PC-3 (cell line): Measurements from ENCODE around the gene SLC25A21. TPM values are rescaled to one million over a fixed set of nuclear protein-coding genes. Genes with fewer than 3 reads are reported as not detected.
A peak's percentile ranks its signal among the peaks of the same experiment; 100 is the strongest.

Experiments
- ATAC-seq: fragments of 200-7000 bp; cut with Tn5 transposase; 2 replicates; pipeline ENCODE4 v1.9.1; 2020; ENCODE audit warnings: mild to moderate bottlenecking, moderate library complexity
- BruUV-seq: library from RNA; stranded (reverse); fragments of 400-500 nt; replicated peaks from 2 replicates; lab custom pipeline; 2021; lab: Mats Ljungman, UMichigan
- CTCF ChIA-PET: fragments of 300-600 bp; sonication (Branson Sonifier 250); formaldehyde crosslinking; loops from one replicate; lab custom pipeline; 2022; ENCODE audit warnings: antibody characterized with exemption; lab: Charles Lee
- POLR2A ChIA-PET: fragments of 300-600 bp; sonication (Branson Sonifier 250); formaldehyde crosslinking; loops from one replicate; lab custom pipeline; 2022; ENCODE audit warnings: antibody characterized with exemption; ENCODE audit not compliant: unreplicated experiment; lab: Charles Lee
- DNase-seq: peaks from one replicate; pipeline ENCODE4 v3.0.0-alpha.2; 2015
- H2AFZ ChIP-seq: fragments of 300-600 bp; sonication (generic); 2 replicates; pipeline ENCODE4 v1.6.0; 2016; ENCODE audit warnings: antibody characterized with exemption, low read length
- H3F3A ChIP-seq: fragments of 300-600 bp; sonication (generic); one replicate; pipeline ENCODE4 v1.6.0; 2017; ENCODE audit warnings: antibody characterized with exemption, low read length, control low read depth, mild to moderate bottlenecking; ENCODE audit not compliant: unreplicated experiment
- H3K27ac ChIP-seq: fragments of 300-600 bp; sonication (generic); 2 replicates; pipeline ENCODE4 v1.5.1; 2016; ENCODE audit warnings: mild to moderate bottlenecking, low read length
- H3K27me3 ChIP-seq: fragments of 300-600 bp; sonication (generic); 2 replicates; pipeline ENCODE4 v1.6.1; 2016; ENCODE audit warnings: low read length, mixed read lengths
- H3K36me3 ChIP-seq: fragments of 300-600 bp; sonication (generic); 2 replicates; pipeline ENCODE4 v1.6.1; 2016; ENCODE audit warnings: low read depth, mixed run types, low read length, mixed read lengths
- H3K4me1 ChIP-seq: fragments of 300-600 bp; sonication (generic); 2 replicates; pipeline ENCODE4 v1.5.1; 2016; ENCODE audit warnings: low read length; ENCODE audit not compliant: insufficient read depth
- H3K4me2 ChIP-seq: fragments of 300-600 bp; sonication (generic); 2 replicates; pipeline ENCODE4 v1.6.0; 2016; ENCODE audit warnings: low read length
- H3K4me3 ChIP-seq: fragments of 300-600 bp; sonication (generic); 2 replicates; pipeline ENCODE4 v1.5.1; 2016; ENCODE audit warnings: mild to moderate bottlenecking, low read length, mixed read lengths
- H3K79me2 ChIP-seq: fragments of 300-600 bp; sonication (generic); 2 replicates; pipeline ENCODE4 v1.6.1; 2017; ENCODE audit warnings: low read length, mixed read lengths
- H3K9ac ChIP-seq: fragments of 300-600 bp; sonication (generic); 2 replicates; pipeline ENCODE4 v1.6.0; 2016; ENCODE audit warnings: mild to moderate bottlenecking, low read length
- H3K9me2 ChIP-seq: fragments of 300-600 bp; sonication (generic); replicated peaks from 2 replicates; pipeline ENCODE4 v1.6.1; 2016; ENCODE audit warnings: mixed run types, low read length, mixed read lengths
- H3K9me3 ChIP-seq: fragments of 300-600 bp; sonication (generic); 2 replicates; pipeline ENCODE4 v1.6.1; 2016; ENCODE audit warnings: low read length, mixed read lengths
- H4K20me1 ChIP-seq: fragments of 300-600 bp; sonication (generic); 2 replicates; pipeline ENCODE4 v1.6.1; 2016; ENCODE audit warnings: low read length, mixed read lengths
- CTCF ChIP-seq: fragments of 300-600 bp; sonication (generic); conservative IDR thresholded peaks from 2 replicates; pipeline ENCODE4 v1.5.1; 2017; ENCODE audit warnings: antibody characterized with exemption, low read depth, mild to moderate bottlenecking, low read length
- EZH2 ChIP-seq: fragments of 300-600 bp; sonication (generic); IDR thresholded peaks from one replicate; pipeline ENCODE4 v1.6.1; 2017; ENCODE audit warnings: antibody characterized with exemption, mild to moderate bottlenecking, low read length; ENCODE audit not compliant: unreplicated experiment
- EZH2phosphoT487 ChIP-seq: fragments of 300-600 bp; sonication (generic); IDR thresholded peaks from 2 replicates; pipeline ENCODE4 v1.6.1; 2018; ENCODE audit warnings: mild to moderate bottlenecking, antibody characterized with exemption, low read length, borderline replicate concordance
- intact Hi-C: fragments of 100-400 bp; cut with micrococcal nuclease; formaldehyde crosslinking; loops from 2 replicates; pipeline ENCODE4 v1.9.0; 2023
- total RNA-seq: library from RNA; depleted of rRNA; stranded (reverse); fragments of >200 nt; gene quantifications from 2 replicates; pipeline ENCODE4 v1.2.3, GENCODE V29; 2014

SLC25A21 gene
- total RNA-seq, 1 experiment from 2014 or later: 0.87 TPM

DNA sequence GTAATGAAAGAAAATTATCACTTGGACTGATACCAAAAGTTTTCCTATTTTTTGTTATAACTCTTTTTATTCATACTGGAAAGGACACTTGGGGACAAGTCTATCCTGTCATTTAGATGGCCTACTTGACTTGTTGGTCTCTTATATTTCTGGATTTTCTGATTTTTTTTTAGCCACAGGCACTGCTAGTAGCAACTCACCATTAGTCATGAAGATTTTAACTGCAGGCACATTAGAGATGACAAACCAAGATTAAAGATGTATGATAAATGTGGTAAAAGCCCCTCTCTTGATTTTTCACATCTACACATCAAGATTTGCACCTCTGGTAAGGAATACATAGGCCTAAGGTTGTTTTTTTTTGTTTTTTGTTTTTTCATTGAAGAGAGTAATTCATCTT lies 217.0 kb downstream of the SLC25A21 start:
- Histone ChIP-seq H3K4me3 (no peak overlapping the region), H3K9me3 (no peaks in the 10 kb centered on the region), H3K4me1 (peaks cover 42% of the 10 kb centered on the region), H3K27ac (peak overlapping the region; percentile 5), H3K27me3 (no peaks in the 10 kb centered on the region), H2AFZ (no peak overlapping the region), H4K20me1 (no peaks in the 10 kb centered on the region), H3K36me3 (no peaks in the 10 kb centered on the region), H3K9me2 (no peaks in the 10 kb centered on the region), H3F3A (peaks cover 3% of the 10 kb centered on the region), H3K9ac (no peak overlapping the region), H3K79me2 (no peaks in the 10 kb centered on the region), H3K4me2 (no peak overlapping the region; the same call in 1 of the 2 replicates)
- TF ChIP-seq EZH2 (no peak), CTCF (no peak), EZH2phosphoT487 (no peak)
- peak; percentile 65 for DNase-seq
- ChIA-PET CTCF (no interaction called here), POLR2A (no interaction called here)
- BruUV-seq: no TSS peak
- intact Hi-C loops: no loop called here
- ATAC-seq: peak; percentile 15; the same call in 1 of the 2 replicates

DNA sequence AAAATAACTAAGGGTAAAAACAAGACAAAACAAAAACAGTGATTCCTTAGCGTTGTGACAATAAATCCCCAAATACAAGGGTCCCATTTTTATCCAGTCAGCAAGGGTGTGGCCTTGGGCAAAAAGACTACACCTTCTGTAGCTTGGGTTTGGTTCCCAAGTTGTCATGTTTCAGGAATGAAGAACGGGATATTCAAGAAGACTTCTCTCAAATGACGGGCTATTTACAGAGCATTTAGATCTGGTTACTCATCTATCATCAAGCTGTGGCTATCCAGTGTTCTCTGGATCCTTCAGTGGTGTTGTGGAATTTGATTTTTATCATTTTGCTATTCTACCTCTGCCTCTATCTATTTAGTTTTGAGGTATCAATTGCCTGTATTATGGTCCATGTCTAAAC lies 219.7 kb downstream of the SLC25A21 start:
- Histone ChIP-seq H2AFZ (peak overlapping the region; percentile 27), H3K9ac (peak overlapping the region; percentile 6; the same call in 1 of the 2 replicates), H3K36me3 (no peaks in the 10 kb centered on the region), H3K9me3 (no peaks in the 10 kb centered on the region), H3K27me3 (no peaks in the 10 kb centered on the region), H4K20me1 (no peaks in the 10 kb centered on the region), H3F3A (peaks cover 3% of the 10 kb centered on the region), H3K4me2 (peak overlapping the region; percentile 53), H3K79me2 (no peaks in the 10 kb centered on the region), H3K9me2 (no peaks in the 10 kb centered on the region), H3K27ac (peak overlapping the region; percentile 78), H3K4me3 (no peak overlapping the region; the same call in 1 of the 2 replicates), H3K4me1 (peaks cover 49% of the 10 kb centered on the region)
- TF ChIP-seq CTCF: no peak
- TF ChIP-seq EZH2: no peak
- no peak for TF ChIP-seq EZH2phosphoT487
- peak; percentile 96 for DNase-seq
- ATAC-seq: peak; percentile 98
- no TSS peak for BruUV-seq
- CTCF ChIA-PET: interaction anchor here (1.0 kb wide), 1 partner anchor 278 kb away, joined by 3 read pairs; no protein-coding TSS in a partner anchor
- intact Hi-C loops: no loop called here
- POLR2A ChIA-PET: interaction anchor here (0.6 kb wide), 1 partner anchor 356 kb away, joined by 3 read pairs; no protein-coding TSS in a partner anchor

- Histone ChIP-seq H3K27ac (no peak overlapping the region), H3K9ac (no peak overlapping the region), H2AFZ (no peak overlapping the region), H3K9me2 (no peaks in the 10 kb centered on the region), H3K4me2 (no peak overlapping the region), H3F3A (peaks cover 3% of the 10 kb centered on the region), H3K4me1 (peaks cover 62% of the 10 kb centered on the region), H3K4me3 (no peak overlapping the region), H3K9me3 (no peaks in the 10 kb centered on the region), H4K20me1 (no peaks in the 10 kb centered on the region), H3K79me2 (no peaks in the 10 kb centered on the region), H3K36me3 (no peaks in the 10 kb centered on the region), H3K27me3 (no peaks in the 10 kb centered on the region)
- ChIA-PET POLR2A (no interaction called here), CTCF (no interaction called here)
- intact Hi-C loops: no loop called here
- BruUV-seq: no TSS peak
- no peak for TF ChIP-seq CTCF
- TF ChIP-seq EZH2phosphoT487: no peak
- no peak for TF ChIP-seq EZH2
- no peak for ATAC-seq
- no peak for DNase-seq
Observed at GRCh38 chr14:36951380-36951911, 221.0 kb downstream of the SLC25A21 start.
